Adrenal gland (tissue), 12 donors: ENCODE results near the gene FAM110A. TPM values are rescaled to one million over a fixed set of nuclear protein-coding genes. Genes with fewer than 3 reads are reported as not detected.
"Not testable (repeated sequence)": the region's sequence is repeated elsewhere in the genome, so short reads cannot be mapped to it uniquely, and the experiment has no call there.

Source experiments
- DNase-seq, 7 donors: peaks; one replicate each; pipeline ENCODE4 v3.0.0-alpha.2; 2019 to 2020
- H3K27ac ChIP-seq, 5 donors: fragments of 200-600 bp; sonication (generic) in 4 of 5; 1 replicate in 3 of 5; 2 replicates in 2 of 5; pipeline versions ENCODE4 v1.5.1 to v1.8.0; 2016 to 2020; ENCODE audit warnings: mild to moderate bottlenecking in 1 of 5
- H3K27me3 ChIP-seq: fragments of 200-600 bp; 2 replicates; pipeline ENCODE4 v1.8.0; 2021
- H3K36me3 ChIP-seq, 2 donors: fragments of 200-600 bp; replicated peaks in 1 of 2; 1 replicate in 1 of 2; 2 replicates in 1 of 2; pipeline versions ENCODE4 v1.5.1 to v1.8.0; 2018 to 2022
- H3K4me1 ChIP-seq, 2 donors: fragments of 200-600 bp; replicated peaks in 1 of 2; 1 replicate in 1 of 2; 2 replicates in 1 of 2; pipeline versions ENCODE4 v1.5.1 to v1.8.0; 2018 to 2021
- H3K4me3 ChIP-seq, 4 donors: fragments of 200-600 bp; sonication (generic) in 3 of 4; one replicate each; pipeline ENCODE4 v1.5.1; 2016 to 2018
- H3K9me3 ChIP-seq, 3 donors: fragments of 200-600 bp; sonication (generic) in 1 of 3; replicated peaks in 1 of 3; 1 replicate in 2 of 3; 2 replicates in 1 of 3; pipeline versions ENCODE4 v1.5.1 to v1.8.0; 2016 to 2021
- POLR2A ChIP-seq, 2 donors: fragments of 450-650 bp; IDR thresholded peaks; one replicate each; pipeline ENCODE4 v1.6.1; 2017; ENCODE audit warnings: antibody characterized with exemption in 2 of 2, mild to moderate bottlenecking in 2 of 2, moderate library complexity in 1 of 2
- WGBS, 4 donors: extraction: QIAGEN DNeasy Blood & Tissue Kit in 2 of 4; methylation state at CpG; one replicate each; pipeline versions ENCODE4 v1.1.5 to v1.1.7; 2013 to 2017; 5-methylcytosine and 5-hydroxymethylcytosine counted together
- intact Hi-C, 2 donors: fragments of 100-400 bp; cut with DNase I; formaldehyde crosslinking; loops; one replicate each; pipeline versions ENCODE4 v1.14.1 to v1.15.0; 2022 to 2023
- polyA plus RNA-seq, 3 donors: library from polyadenylated mRNA; stranded (reverse); fragments of 200-250 nt in 2 of 3; fragments of 350-450 nt in 1 of 3; fragmentation: Illumina TruSeq in 1 of 3; extraction: RNeasy Lipid Tissue Mini Kit (QIAGEN cat#74804) in 1 of 3; gene quantifications; one replicate each; pipeline ENCODE4 v1.2.3, GENCODE V29; 2013 to 2014
- total RNA-seq, 9 donors: library from RNA; depleted of rRNA in 4 of 9; stranded (reverse); fragments of >200 nt in 4 of 9; fragments of 120-200 nt in 1 of 9; fragmentation: NEBNext Ultra II Directional in 1 of 9; extraction: Animal tissue kit (Norgen Biotek cat#: 25700) in 1 of 9; gene quantifications; one replicate each; pipeline versions ENCODE4 v1.1.0 to v1.2.4, GENCODE V29; 2013 to 2023
- TF ChIP-seq, protein P1 (sequence below), 6 experiments: fragments of 450-650 bp in 4 of 6; fragments of 200-600 bp in 2 of 6; sonication (generic) in 1 of 6; IDR thresholded peaks; 1 replicate in 5 of 6; 2 replicates in 1 of 6; pipeline versions ENCODE4 v1.5.1 to v1.8.0; 2016 to 2021; ENCODE audit warnings: antibody characterized with exemption in 6 of 6, mild to moderate bottlenecking in 2 of 6, moderate library complexity in 1 of 6
- donor health status: healthy with polysubstance abuse.
- donor health status: Bipolar disorder and iron deficiency.
- donor health status: DM: yes; HTN: yes; CAD: no.
- donor health status: DM: no; HTN: no; CAD: no.
- donor health status: DM: no; HTN: no; CAD: no.
- donor health status: DM: yes; HTN: yes; CAD: no.

The FAM110A gene
- total and polyA plus RNA-seq, 12 donors: 2.2 to 16.7 (median 8.4) TPM

DNA sequence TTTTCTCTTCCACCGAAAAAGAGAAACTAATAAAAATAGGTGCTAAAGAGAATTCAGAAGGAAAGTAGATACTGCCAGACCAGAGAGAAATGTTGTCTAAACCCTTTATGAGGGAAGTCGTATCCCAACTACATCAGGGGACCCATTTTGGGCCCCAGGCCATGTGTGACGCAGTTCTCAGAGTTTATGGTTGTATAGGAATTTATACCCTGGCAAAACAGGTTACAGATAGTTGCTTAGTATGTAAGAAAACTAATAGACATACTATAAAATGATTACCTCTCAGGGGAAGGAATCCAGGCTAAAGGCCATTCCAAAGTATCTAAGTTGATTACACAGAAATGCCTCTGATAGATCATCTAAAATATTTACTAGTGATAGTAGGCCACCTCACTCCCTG, 36.6 kb upstream of the FAM110A start:
- no peak for DNase-seq
- no peaks in the 10 kb centered on the region for H3K9me3 ChIP-seq
- TF ChIP-seq POLR2A (IDR thresholded peaks at IDR 0.05): no peak
- TF ChIP-seq, protein P1, sequence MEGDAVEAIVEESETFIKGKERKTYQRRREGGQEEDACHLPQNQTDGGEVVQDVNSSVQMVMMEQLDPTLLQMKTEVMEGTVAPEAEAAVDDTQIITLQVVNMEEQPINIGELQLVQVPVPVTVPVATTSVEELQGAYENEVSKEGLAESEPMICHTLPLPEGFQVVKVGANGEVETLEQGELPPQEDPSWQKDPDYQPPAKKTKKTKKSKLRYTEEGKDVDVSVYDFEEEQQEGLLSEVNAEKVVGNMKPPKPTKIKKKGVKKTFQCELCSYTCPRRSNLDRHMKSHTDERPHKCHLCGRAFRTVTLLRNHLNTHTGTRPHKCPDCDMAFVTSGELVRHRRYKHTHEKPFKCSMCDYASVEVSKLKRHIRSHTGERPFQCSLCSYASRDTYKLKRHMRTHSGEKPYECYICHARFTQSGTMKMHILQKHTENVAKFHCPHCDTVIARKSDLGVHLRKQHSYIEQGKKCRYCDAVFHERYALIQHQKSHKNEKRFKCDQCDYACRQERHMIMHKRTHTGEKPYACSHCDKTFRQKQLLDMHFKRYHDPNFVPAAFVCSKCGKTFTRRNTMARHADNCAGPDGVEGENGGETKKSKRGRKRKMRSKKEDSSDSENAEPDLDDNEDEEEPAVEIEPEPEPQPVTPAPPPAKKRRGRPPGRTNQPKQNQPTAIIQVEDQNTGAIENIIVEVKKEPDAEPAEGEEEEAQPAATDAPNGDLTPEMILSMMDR (IDR thresholded peaks at IDR 0.05): no peak
- H3K27me3 ChIP-seq: no peaks in the 10 kb centered on the region
- 68 to 88% (median 77%) methylated on average over 3 of the region's 3 CpGs for WGBS, 4 donors
- no peaks in the 10 kb centered on the region for H3K36me3 ChIP-seq
- no peak overlapping the region for H3K4me3 ChIP-seq
- no peaks in the 10 kb centered on the region for H3K4me1 ChIP-seq
- intact Hi-C loops: no loop called here
- H3K27ac ChIP-seq: no peak overlapping the region

DNA sequence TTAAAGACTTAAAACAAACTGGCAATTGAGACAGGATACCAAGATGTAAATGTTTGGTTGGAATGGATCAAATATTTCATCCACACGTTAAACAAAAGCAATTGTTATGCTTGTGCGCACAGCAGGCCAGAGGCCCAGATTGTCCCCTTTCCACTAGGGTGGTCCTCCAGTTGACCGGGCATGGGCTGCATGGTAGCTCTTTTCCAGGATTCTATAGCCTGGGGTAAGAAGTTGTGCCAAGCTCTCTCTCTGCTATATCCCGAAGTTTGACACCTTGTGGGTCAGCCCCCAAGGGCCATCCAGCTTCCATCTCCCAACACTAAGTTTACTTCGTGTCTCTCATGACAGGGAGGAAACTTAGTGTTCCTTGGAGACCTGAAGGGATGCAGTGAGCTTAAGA, 34.8 kb upstream of the FAM110A start:
- intact Hi-C loops, H3K27ac ChIP-seq: not testable (repeated sequence)
- WGBS, 4 donors: 66 to 72% (median 70%) methylated on average over 5 of the region's 5 CpGs

DNA sequence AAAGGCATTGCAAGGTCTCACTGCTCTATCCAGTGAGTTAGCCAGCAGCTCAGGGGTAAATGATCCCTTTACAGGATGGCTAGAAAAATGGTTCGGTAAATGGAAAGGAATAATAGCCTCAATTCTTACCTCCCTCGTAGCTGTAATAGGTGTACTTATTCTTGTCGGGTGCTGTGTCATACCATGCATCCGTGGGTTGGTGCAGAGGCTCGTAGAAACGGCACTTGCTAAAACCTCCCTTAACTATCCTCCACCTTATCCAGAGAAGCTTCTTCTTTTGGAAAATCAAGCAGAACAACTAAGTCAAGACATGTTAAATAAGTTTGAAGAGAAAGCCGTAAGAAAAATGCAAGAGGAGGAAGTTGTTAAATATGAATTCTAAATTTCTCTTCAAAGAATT, 33.5 kb upstream of the FAM110A start:
- H3K27me3 ChIP-seq, H3K4me3 ChIP-seq, intact Hi-C loops, DNase-seq, H3K36me3 ChIP-seq, H3K9me3 ChIP-seq, H3K27ac ChIP-seq, H3K4me1 ChIP-seq: not testable (repeated sequence)
- 67 to 81% (median 80%) methylated on average over 7 of the region's 7 CpGs for WGBS, 4 donors

More for the DNA sequence above, 34.8 kb upstream of the FAM110A start:
- H3K36me3 ChIP-seq, H3K4me1 ChIP-seq, DNase-seq, H3K4me3 ChIP-seq, H3K9me3 ChIP-seq, H3K27me3 ChIP-seq: not testable (repeated sequence)

DNA sequence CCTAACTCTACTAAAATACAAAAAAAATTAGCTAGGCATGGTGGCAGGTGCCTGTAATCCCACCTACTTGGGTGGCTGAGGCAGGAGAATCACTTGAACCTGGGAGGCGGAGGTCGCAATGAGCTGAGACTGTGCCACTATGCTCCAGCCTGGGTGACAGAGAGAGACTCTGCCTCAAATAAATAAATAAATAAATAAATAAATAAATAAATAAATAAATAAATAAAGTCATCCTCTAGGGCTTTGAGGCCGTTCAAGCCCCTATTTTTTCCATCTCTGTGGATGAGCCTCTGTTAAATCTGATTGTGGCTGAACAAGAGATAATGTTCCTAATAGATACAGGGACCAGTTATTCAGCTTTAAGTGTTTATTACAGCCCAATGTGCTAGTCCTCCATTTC, 31.8 kb upstream of the FAM110A start:
- Histone ChIP-seq H3K9me3 (no peaks in the 10 kb centered on the region), H3K27me3 (no peaks in the 10 kb centered on the region), H3K4me3 (no peak overlapping the region), H3K27ac (no peak overlapping the region), H3K4me1 (no peaks in the 10 kb centered on the region), H3K36me3 (no peaks in the 10 kb centered on the region)
- TF ChIP-seq POLR2A (IDR thresholded peaks at IDR 0.05): no peak
- TF ChIP-seq, protein P1 (IDR thresholded peaks at IDR 0.05): no peak
- DNase-seq: no peak
- 73 to 84% (median 77%) methylated on average over 3 of the region's 3 CpGs for WGBS, 4 donors
- intact Hi-C loops: no loop called here

DNA sequence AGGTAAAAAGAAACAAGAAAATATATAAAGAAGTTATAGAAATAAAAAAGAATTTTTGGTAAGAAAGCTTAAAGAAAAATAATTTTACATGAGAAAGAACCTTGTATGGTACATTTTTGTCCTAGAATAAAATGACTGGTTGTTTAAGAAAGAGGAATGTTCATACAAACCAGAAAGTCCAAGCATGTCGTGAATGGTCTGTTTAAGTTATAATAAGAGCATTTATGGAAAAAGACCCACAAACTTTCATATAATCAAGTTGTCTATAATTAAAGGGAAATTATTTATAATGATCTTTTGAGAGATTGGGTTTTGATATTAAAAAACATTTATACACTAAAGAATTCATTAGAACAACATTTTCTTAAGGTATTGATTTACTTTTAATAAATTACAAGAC, 27.8 kb upstream of the FAM110A start:
- no peak overlapping the region for H3K4me3 ChIP-seq
- no peaks in the 10 kb centered on the region for H3K36me3 ChIP-seq
- H3K27me3 ChIP-seq: peaks cover 12% of the 10 kb centered on the region
- no peaks in the 10 kb centered on the region for H3K9me3 ChIP-seq
- no peak for DNase-seq
- TF ChIP-seq, protein P1 (IDR thresholded peaks at IDR 0.05): no peak
- no peak for TF ChIP-seq POLR2A (IDR thresholded peaks at IDR 0.05)
- no peaks in the 10 kb centered on the region for H3K4me1 ChIP-seq
- intact Hi-C loops: no loop called here
- WGBS, 4 donors: 17 to 28% (median 20%) methylated on average over 1 of the region's 1 CpG
- H3K27ac ChIP-seq: no peak overlapping the region

DNA sequence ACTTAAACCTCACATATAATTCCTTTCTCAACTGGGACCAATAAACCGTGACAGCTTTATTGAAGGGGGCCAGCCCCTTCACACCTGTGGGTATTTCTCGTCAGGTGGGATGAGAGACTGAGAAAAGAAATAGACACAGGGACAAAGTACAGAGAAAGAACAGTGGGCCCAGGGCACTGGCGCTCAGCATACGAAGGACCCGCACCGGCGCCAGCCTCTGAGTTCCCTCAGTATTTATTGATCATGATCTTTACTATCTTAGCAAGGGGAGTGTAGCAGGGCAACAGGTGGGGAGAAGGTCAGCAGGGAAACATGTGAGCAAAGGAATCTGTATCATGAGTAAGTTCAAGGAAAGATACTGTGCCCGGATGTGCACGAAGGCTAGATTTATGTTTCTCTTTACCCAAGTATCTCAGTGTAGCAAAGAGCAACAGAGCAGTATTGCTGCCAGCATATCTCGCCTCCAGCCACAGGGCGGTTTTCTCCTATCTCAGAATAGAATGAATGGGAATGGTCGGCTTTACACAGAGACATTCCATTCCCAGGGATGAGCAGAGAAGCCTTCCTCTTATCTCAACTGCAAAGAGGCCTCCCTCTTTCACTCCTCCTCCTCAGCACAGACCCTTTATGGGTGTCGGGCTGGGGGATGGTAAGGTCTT, 21.6 kb upstream of the FAM110A start:
- intact Hi-C loops, H3K4me1 ChIP-seq, DNase-seq, H3K4me3 ChIP-seq, H3K9me3 ChIP-seq, H3K36me3 ChIP-seq, H3K27ac ChIP-seq: not testable (repeated sequence)
- WGBS, 4 donors: 54 to 69% (median 63%) methylated on average over 13 of the region's 13 CpGs
- peaks cover 35% of the 10 kb centered on the region for H3K27me3 ChIP-seq

DNA sequence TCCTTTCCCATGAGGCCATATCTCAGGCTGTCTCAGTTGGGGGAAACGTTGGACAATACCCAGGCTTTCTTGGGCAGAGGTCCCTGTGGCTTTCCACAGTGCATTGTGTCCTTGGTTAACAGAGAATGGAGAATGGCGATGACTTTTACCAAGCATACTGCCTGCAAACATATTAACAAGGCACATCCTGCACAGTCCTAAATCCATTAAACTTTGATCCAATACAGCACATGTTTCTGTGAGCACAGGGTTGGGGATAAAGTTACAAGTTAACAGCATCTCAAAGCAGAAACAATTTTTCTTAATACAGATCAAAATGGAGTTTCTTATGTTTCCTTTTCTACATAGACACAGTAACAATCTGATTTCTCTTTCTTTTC, 21.1 kb upstream of the FAM110A start:
- H3K9me3 ChIP-seq, H3K36me3 ChIP-seq, H3K27ac ChIP-seq, H3K4me1 ChIP-seq, H3K4me3 ChIP-seq, intact Hi-C loops, DNase-seq: not testable (repeated sequence)
- H3K27me3 ChIP-seq: peaks cover 35% of the 10 kb centered on the region
- 39 to 59% (median 40%) methylated on average over 2 of the region's 2 CpGs for WGBS, 4 donors
